ENCODE data around the gene MSANTD1.

GRCh38 chr4:3268395-3269104, 19.6 kb downstream of the MSANTD1 start:
- TF ChIP-seq, protein P1, sequence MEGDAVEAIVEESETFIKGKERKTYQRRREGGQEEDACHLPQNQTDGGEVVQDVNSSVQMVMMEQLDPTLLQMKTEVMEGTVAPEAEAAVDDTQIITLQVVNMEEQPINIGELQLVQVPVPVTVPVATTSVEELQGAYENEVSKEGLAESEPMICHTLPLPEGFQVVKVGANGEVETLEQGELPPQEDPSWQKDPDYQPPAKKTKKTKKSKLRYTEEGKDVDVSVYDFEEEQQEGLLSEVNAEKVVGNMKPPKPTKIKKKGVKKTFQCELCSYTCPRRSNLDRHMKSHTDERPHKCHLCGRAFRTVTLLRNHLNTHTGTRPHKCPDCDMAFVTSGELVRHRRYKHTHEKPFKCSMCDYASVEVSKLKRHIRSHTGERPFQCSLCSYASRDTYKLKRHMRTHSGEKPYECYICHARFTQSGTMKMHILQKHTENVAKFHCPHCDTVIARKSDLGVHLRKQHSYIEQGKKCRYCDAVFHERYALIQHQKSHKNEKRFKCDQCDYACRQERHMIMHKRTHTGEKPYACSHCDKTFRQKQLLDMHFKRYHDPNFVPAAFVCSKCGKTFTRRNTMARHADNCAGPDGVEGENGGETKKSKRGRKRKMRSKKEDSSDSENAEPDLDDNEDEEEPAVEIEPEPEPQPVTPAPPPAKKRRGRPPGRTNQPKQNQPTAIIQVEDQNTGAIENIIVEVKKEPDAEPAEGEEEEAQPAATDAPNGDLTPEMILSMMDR (IDR thresholded peaks at IDR 0.05; ENCODE audit: low read depth, low read length), result no peak
- TF ChIP-seq EZH2phosphoT487 (IDR thresholded peaks at IDR 0.05; ENCODE audit: low read depth), result no peak
